Measurements from ENCODE around the gene ISM1. TPM values are rescaled to one million over a fixed set of nuclear protein-coding genes. Genes with fewer than 3 reads are reported as not detected.
A peak's percentile ranks its signal among the peaks of the same experiment; 100 is the strongest.

Gene ISM1
- total RNA-seq, 4 donors from 2014 or later = 1.8 to 7.1 (median 4.0) TPM

- no peak for DNase-seq (ENCODE audit: extremely low spot score)
- Histone ChIP-seq H3K9me3 (peaks cover 0 to 6% (median 0%) of the 10 kb centered on the region in 4 donors), H3K4me3 (peak overlapping the region; percentile 56 to 66 (median 61)), H3K27ac (replicated peaks in 1 of 4) (no peak overlapping the region), H3K36me3 (no peaks in the 10 kb centered on the region), H3K27me3 (peaks cover 0 to 52% (median 14%) of the 10 kb centered on the region in 4 donors), H3K4me1 (peaks cover 18 to 33% (median 24%) of the 10 kb centered on the region in 4 donors)
- intact Hi-C loops (cut with DNase I) = no loop called here
- 39% methylated on average over 7 of the region's 8 CpGs for WGBS
- TF ChIP-seq POLR2AphosphoS5 (IDR thresholded peaks at IDR 0.05) (no peak), POLR2A (IDR thresholded peaks at IDR 0.05; ENCODE audit: low read depth) (no peak), CTCF (IDR thresholded peaks at IDR 0.05) (no peak), EP300 (IDR thresholded peaks at IDR 0.05) (no peak)
Observed at GRCh38 chr20:13222319-13222716, 1.2 kb downstream of the ISM1 start.

GRCh38 chr20:13223736-13224520 is 2.9 kb downstream of the ISM1 start:
- H3K36me3 ChIP-seq = no peaks in the 10 kb centered on the region
- intact Hi-C loops (cut with DNase I) = no loop called here
- no peak overlapping the region for H3K4me3 ChIP-seq
- no peak for TF ChIP-seq CTCF (IDR thresholded peaks at IDR 0.05)
- 63% methylated on average over 5 of the region's 5 CpGs for WGBS
- H3K9me3 ChIP-seq = peaks cover 0 to 6% (median 0%) of the 10 kb centered on the region in 4 donors
- H3K4me1 ChIP-seq = peaks cover 18 to 33% (median 24%) of the 10 kb centered on the region in 4 donors
- DNase-seq (ENCODE audit: extremely low spot score) = peak; percentile 31
- H3K27ac ChIP-seq (replicated peaks in 1 of 4) = no peak overlapping the region
- peaks cover 0 to 36% (median 10%) of the 10 kb centered on the region in 4 donors for H3K27me3 ChIP-seq

GRCh38 chr20:13226367-13226766 is 5.3 kb downstream of the ISM1 start:
- H3K36me3 ChIP-seq = no peaks in the 10 kb centered on the region
- no peak overlapping the region for H3K4me3 ChIP-seq
- TF ChIP-seq EP300 (IDR thresholded peaks at IDR 0.05) (no peak), POLR2AphosphoS5 (IDR thresholded peaks at IDR 0.05) (no peak), POLR2A (IDR thresholded peaks at IDR 0.05; ENCODE audit: low read depth) (no peak), CTCF (IDR thresholded peaks at IDR 0.05) (no peak)
- 71% methylated on average over 1 of the region's 1 CpG for WGBS
- intact Hi-C loops (cut with DNase I) = no loop called here
- peaks cover 4 to 10% (median 8%) of the 10 kb centered on the region in 4 donors for H3K4me1 ChIP-seq
- H3K27me3 ChIP-seq = peaks cover 0 to 14% (median 2%) of the 10 kb centered on the region in 4 donors
- DNase-seq (ENCODE audit: extremely low spot score) = peak; percentile 53
- H3K27ac ChIP-seq (replicated peaks in 1 of 4) = no peak overlapping the region
- peaks cover 0 to 6% (median 0%) of the 10 kb centered on the region in 4 donors for H3K9me3 ChIP-seq

- H3K27me3 ChIP-seq = no peaks in the 10 kb centered on the region
- 92% methylated on average over 2 of the region's 2 CpGs for WGBS
- TF ChIP-seq POLR2AphosphoS5 (IDR thresholded peaks at IDR 0.05) (no peak), CTCF (IDR thresholded peaks at IDR 0.05) (no peak), EP300 (IDR thresholded peaks at IDR 0.05) (no peak)
- H3K4me3 ChIP-seq = no peak overlapping the region
- H3K4me1 ChIP-seq = no peaks in the 10 kb centered on the region
- peaks cover 0 to 6% (median 0%) of the 10 kb centered on the region in 4 donors for H3K9me3 ChIP-seq
- no peaks in the 10 kb centered on the region for H3K36me3 ChIP-seq
- no peak for DNase-seq (ENCODE audit: extremely low spot score)
- intact Hi-C loops (cut with DNase I) = no loop called here
- H3K27ac ChIP-seq (replicated peaks in 1 of 4) = no peak overlapping the region
Observed at GRCh38 chr20:13228771-13229170, 7.7 kb downstream of the ISM1 start.

- TF ChIP-seq EP300 (IDR thresholded peaks at IDR 0.05) (no peak), POLR2A (IDR thresholded peaks at IDR 0.05; ENCODE audit: low read depth) (no peak), POLR2AphosphoS5 (IDR thresholded peaks at IDR 0.05) (no peak), CTCF (IDR thresholded peaks at IDR 0.05) (no peak)
- no peak for DNase-seq (ENCODE audit: extremely low spot score)
- Histone ChIP-seq H3K27ac (replicated peaks in 1 of 4) (no peak overlapping the region), H3K4me1 (no peaks in the 10 kb centered on the region), H3K9me3 (peaks cover 0 to 6% (median 0%) of the 10 kb centered on the region in 4 donors), H3K36me3 (no peaks in the 10 kb centered on the region), H3K27me3 (no peaks in the 10 kb centered on the region), H3K4me3 (no peak overlapping the region)
- intact Hi-C loops (cut with DNase I) = no loop called here
Observed at GRCh38 chr20:13229538-13229937, 8.5 kb downstream of the ISM1 start.

Data from esophagus muscularis mucosa (tissue), 4 donors.